ENCODE results near the gene SCN3B. TPM values are rescaled to one million over a fixed set of nuclear protein-coding genes. Genes with fewer than 3 reads are reported as not detected.

Gene SCN3B
- total RNA-seq, 1 donor from 2014 or later = 1.3 TPM

- no peak for DNase-seq (ENCODE audit: low spot score)
These were observed 4.9 kb upstream of the SCN3B start for GRCh38 chr11:123659311-123659710.

GRCh38 chr11:123653827-123654565 is 428 bp downstream of the SCN3B start:
- no peak for DNase-seq (ENCODE audit: low spot score)

GRCh38 chr11:123653483-123653826 is 969 bp downstream of the SCN3B start:
- DNase-seq (ENCODE audit: low spot score) = no peak

GRCh38 chr11:123652599-123652998 is 1.8 kb downstream of the SCN3B start:
- DNase-seq (ENCODE audit: low spot score) = no peak

GRCh38 chr11:123650901-123651300 is 3.5 kb downstream of the SCN3B start:
- no peak for DNase-seq (ENCODE audit: low spot score)

GRCh38 chr11:123645286-123645975 is 9.0 kb downstream of the SCN3B start:
- DNase-seq (ENCODE audit: low spot score) = no peak

GRCh38 chr11:123642435-123642834 is 12.0 kb downstream of the SCN3B start:
- no peak for DNase-seq (ENCODE audit: low spot score)

- no peak for DNase-seq (ENCODE audit: low spot score)
These were observed 13.0 kb downstream of the SCN3B start for GRCh38 chr11:123641495-123641840.

- no peak for DNase-seq (ENCODE audit: low spot score)
These were observed 13.5 kb downstream of the SCN3B start for GRCh38 chr11:123640677-123641494.

- DNase-seq (ENCODE audit: low spot score) = no peak
These were observed 14.4 kb downstream of the SCN3B start for GRCh38 chr11:123640029-123640428.

GRCh38 chr11:123630126-123630608 is 24.3 kb downstream of the SCN3B start:
- no peak for DNase-seq (ENCODE audit: low spot score)

- DNase-seq (ENCODE audit: low spot score) = no peak
These were observed 25.3 kb downstream of the SCN3B start for GRCh38 chr11:123628936-123629683.

- no peak for DNase-seq (ENCODE audit: low spot score)
These were observed 29.4 kb downstream of the SCN3B start for GRCh38 chr11:123624974-123625373.

GRCh38 chr11:123622576-123622975 is 31.8 kb downstream of the SCN3B start:
- DNase-seq (ENCODE audit: low spot score) = no peak

- DNase-seq (ENCODE audit: low spot score) = no peak
These were observed 37.8 kb downstream of the SCN3B start for GRCh38 chr11:123616505-123617198.

- no peak for DNase-seq (ENCODE audit: low spot score)
These were observed 42.7 kb downstream of the SCN3B start for GRCh38 chr11:123611698-123612097.

- DNase-seq (ENCODE audit: low spot score) = no peak
These were observed 45.5 kb downstream of the SCN3B start for GRCh38 chr11:123608945-123609344.

GRCh38 chr11:123608371-123608770 is 46.1 kb downstream of the SCN3B start:
- no peak for DNase-seq (ENCODE audit: low spot score)

GRCh38 chr11:123607781-123608180 is 46.6 kb downstream of the SCN3B start:
- DNase-seq (ENCODE audit: low spot score) = no peak

GRCh38 chr11:123603666-123604065 is 50.8 kb downstream of the SCN3B start:
- DNase-seq (ENCODE audit: low spot score) = no peak

GRCh38 chr11:123601743-123602142 is 52.7 kb downstream of the SCN3B start:
- no peak for DNase-seq (ENCODE audit: low spot score)

Measured in mesenteric fat pad (tissue), 1 donor.